GM19193 (cell line): ENCODE data around the gene KRT77.

Experiments
- POLR2A ChIP-seq: IDR thresholded peaks from 4 replicates; pipeline ENCODE4 v1.6.1; 2011; ENCODE audit not compliant: insufficient read depth, insufficient read length; ENCODE audit errors: extremely low read depth

Gene KRT77

GRCh38 chr12:52730383-52730782 lies 27.1 kb upstream of the KRT77 start:
- no peak for TF ChIP-seq POLR2A

- no peak for TF ChIP-seq POLR2A
Observed at GRCh38 chr12:52729147-52729546, 25.8 kb upstream of the KRT77 start.

- no peak for TF ChIP-seq POLR2A
Observed at GRCh38 chr12:52728374-52728773, 25.1 kb upstream of the KRT77 start.

GRCh38 chr12:52727037-52727436 lies 23.7 kb upstream of the KRT77 start:
- TF ChIP-seq POLR2A = no peak

- no peak for TF ChIP-seq POLR2A
Observed at GRCh38 chr12:52726451-52726850, 23.1 kb upstream of the KRT77 start.

GRCh38 chr12:52724384-52724783 lies 21.1 kb upstream of the KRT77 start:
- TF ChIP-seq POLR2A = no peak

GRCh38 chr12:52722680-52723079 lies 19.4 kb upstream of the KRT77 start:
- no peak for TF ChIP-seq POLR2A

- no peak for TF ChIP-seq POLR2A
Observed at GRCh38 chr12:52721838-52722470, 18.6 kb upstream of the KRT77 start.

- no peak for TF ChIP-seq POLR2A
Observed at GRCh38 chr12:52720365-52720886, 17.1 kb upstream of the KRT77 start.

GRCh38 chr12:52716061-52716460 lies 12.7 kb upstream of the KRT77 start:
- no peak for TF ChIP-seq POLR2A

GRCh38 chr12:52715416-52715815 lies 12.1 kb upstream of the KRT77 start:
- TF ChIP-seq POLR2A = no peak

GRCh38 chr12:52714887-52715281 lies 11.6 kb upstream of the KRT77 start:
- TF ChIP-seq POLR2A = no peak

GRCh38 chr12:52713960-52714886 lies 10.9 kb upstream of the KRT77 start:
- TF ChIP-seq POLR2A = no peak

GRCh38 chr12:52710730-52711129 lies 7.4 kb upstream of the KRT77 start:
- no peak for TF ChIP-seq POLR2A

GRCh38 chr12:52708010-52708409 lies 4.7 kb upstream of the KRT77 start:
- TF ChIP-seq POLR2A = no peak

- TF ChIP-seq POLR2A = no peak
Observed at GRCh38 chr12:52704464-52704863, 1.1 kb upstream of the KRT77 start.
